GM21423 (cell line): ENCODE measurements around the gene NUDT22.

Experiments
- ATAC-seq: cut with Tn5 transposase; IDR thresholded peaks from one replicate; pipeline ENCODE4 v1.9.1; 2021; ENCODE audit warnings: mild to moderate bottlenecking, moderate library complexity; ENCODE audit not compliant: unreplicated experiment

NUDT22 gene

DNA sequence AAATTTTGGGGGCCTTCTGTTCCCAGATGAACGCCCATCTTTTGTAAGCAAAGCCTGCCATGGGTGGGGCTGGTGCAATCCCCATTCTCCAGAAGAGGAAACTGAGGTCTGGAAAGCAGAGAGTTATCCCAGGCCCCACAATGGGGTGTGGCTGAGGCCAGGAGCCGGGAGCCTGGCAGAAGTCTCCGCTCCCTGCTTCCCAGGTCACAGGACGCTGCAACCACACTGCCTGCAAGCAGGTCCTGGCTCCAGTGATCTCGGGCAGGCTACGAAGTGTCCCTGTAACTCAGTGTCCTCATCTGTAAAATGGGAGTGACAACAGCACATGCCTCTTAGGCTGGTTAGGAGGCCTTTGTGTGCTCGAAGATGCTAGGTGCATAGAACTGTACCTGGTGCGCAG lies 27.0 kb downstream of the NUDT22 start:
- no peak for ATAC-seq

DNA sequence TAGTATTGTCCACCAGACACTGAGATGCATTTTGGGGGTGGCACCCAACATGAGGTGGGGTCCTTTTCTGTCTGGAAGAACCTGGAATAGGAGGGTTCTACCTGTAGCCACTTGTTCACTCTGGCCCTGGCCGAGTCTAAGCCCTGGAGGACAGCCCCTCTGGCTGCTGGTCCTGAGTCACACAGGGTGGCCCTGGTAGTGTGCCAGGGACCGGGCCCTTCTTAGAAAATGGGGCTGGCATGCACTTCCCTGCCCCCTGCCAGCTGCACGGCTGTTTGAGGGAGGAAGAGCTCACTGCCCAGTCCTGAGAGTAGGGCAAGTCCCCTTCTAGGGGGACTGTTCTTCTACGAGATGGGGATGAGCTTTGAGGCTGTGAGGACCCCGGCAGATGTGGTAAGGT lies 27.4 kb downstream of the NUDT22 start:
- no peak for ATAC-seq

DNA sequence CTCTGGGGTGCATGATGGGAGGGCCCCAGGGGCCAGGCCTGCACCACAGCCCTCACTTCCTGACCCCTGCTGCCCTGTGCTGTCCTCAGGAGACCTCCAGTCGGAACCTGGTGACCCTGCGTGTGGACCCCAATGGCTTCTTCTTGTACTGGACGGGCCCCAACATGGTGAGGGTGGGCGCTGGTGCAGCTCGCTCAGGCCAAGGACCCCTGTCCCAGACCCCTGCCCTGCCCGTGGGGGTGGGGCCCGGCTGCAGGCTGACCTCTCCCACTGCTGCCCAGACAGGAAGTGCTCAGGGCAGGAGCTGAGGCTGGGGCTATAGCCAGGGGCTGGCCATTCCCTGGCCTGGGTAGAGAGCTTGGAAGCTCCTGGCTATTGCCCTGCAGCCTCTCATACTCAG lies 28.3 kb downstream of the NUDT22 start:
- ATAC-seq, result no peak

DNA sequence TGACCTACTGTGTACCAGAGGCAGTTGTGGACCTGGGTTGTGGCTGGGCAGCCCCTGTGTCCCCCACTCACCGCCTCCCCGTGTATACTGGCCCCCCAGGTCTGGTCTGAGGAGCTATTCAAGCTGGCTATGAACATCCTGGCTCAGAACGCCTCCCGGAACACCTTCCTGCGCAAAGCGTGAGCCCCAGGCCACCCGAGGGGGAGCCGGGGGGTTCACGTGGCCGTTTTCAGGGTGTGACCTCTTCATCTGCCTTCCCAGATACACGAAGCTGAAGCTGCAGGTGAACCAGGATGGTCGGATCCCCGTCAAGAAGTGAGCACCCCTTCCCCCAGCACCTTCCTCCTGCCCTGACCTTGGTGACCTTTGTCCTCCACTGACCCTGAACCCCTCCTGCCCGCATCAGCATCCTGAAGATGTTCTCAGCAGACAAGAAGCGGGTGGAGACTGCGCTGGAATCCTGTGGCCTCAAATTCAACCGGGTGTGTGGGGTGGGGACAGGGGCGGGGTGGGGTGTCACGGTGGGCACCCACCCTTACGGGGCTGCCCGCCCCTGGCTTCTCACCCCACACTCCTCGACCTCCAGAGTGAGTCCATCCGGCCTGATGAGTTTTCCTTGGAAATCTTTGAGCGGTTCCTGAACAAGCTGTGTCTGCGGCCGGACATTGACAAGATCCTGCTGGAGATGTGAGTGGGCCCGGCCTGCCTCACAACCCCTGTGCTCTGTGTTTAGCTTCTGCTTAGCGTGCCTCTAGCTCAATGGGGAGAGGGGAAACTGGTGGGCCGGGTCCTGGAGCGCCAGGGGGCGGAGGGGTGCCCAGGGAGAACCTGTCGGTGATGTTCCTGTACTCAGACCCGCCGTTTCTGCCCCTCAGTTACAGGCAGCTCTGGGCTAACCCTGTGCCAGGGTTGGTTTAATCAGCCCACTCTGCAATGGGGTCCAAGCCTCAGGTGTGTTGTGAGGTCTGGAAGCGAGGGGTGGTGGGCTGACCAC lies 29.4 kb downstream of the NUDT22 start:
- no peak for ATAC-seq

DNA sequence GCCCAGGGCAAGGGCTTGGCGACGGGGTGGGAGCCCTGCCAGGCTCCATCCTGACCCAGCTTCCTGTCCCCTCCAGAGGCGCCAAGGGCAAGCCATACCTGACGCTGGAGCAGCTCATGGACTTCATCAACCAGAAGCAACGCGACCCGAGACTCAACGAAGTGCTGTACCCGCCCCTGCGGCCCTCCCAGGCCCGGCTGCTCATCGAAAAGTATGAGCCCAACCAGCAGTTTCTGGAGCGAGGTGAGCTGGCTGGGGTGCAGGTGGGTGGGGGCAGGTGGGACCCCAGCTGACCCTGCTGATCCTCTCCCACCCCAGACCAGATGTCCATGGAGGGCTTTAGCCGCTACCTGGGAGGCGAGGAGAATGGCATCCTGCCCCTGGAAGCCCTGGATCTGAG lies 30.2 kb downstream of the NUDT22 start:
- no peak for ATAC-seq

DNA sequence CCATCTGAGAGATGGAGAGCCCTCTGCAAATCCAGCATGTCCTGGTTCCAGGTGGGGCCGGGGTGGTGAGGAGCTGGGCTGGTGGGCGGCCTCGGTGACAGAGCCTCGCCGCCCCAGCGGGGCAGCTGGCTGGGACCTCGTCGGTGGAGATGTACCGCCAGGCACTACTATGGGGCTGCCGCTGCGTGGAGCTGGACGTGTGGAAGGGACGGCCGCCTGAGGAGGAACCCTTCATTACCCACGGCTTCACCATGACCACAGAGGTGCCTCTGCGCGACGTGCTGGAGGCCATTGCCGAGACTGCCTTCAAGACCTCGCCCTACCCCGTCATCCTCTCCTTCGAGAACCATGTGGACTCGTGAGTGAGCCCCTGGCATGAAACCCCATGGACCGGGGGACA lies 32.3 kb downstream of the NUDT22 start:
- no peak for ATAC-seq

DNA sequence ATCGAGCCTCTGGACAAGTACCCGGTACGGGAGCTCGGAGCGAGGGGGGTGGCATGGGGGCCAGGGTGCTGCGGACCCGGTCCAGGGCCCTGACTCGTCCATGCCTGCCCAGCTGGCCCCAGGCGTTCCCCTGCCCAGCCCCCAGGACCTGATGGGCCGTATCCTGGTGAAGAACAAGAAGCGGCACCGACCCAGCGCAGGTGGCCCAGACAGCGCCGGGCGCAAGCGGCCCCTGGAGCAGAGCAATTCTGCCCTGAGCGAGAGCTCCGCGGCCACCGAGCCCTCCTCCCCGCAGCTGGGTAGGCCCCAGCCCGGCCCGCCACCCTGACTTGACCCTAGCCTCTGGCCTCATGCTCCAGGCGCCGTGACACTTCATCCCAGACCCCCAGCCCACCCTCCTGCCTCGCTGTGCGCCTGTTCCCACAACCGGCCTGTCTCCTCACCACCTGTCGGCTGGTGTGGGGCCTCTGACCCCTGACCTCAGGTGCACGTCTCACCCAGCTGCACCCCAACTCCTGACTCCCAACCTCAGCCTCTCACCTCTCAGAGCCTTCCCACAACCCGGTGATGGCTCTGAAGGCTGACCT lies 33.0 kb downstream of the NUDT22 start:
- no peak for ATAC-seq

DNA sequence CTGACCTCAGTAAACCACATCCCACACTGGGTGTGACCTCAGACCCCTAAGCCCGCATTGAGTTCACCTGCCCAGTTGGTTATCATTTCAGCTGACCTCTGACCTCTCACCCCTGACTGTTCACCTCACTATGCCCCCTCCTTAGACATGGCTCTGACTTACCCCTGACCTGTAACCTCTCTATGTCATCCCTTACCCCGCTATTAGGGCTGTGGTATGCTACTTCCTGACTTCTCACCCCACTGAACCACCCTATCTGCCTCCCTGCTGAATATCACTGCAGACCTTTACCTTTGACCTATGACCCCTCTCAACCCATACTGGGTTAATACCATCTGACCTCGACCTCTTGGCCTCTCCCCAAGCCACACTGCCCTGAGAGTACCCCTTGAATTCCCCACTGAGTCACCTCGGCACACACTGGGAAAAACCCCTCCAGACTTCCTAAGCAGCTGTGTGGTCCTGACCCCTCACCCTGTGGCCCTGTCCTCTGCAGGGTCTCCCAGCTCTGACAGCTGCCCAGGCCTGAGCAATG lies 33.5 kb downstream of the NUDT22 start:
- no peak for ATAC-seq

DNA sequence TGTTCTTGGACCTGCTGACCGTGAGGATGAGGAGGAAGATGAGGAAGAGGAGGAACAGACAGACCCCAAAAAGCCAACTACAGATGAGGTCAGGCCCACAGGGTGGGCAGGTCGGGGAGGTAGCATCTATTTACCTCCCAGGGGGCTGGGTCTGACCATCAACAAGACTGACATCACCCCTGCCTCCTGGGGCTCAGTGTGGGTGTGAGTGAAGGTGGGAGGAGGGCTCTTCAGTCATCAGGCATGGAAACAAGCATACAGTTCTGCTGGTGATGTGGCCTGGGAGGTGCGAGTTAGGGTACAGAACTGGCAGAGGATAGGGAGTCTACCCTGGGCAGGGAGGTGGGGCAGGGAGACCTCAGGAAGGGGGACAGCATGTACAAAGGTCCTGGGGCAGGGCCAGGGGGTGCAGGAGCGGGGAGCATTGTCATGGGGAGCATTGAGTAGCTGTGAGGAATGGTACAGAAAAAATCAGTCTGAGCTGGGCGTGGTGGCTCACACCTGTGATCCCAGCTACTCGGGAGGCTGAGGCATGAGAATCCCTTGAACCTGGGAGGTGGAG lies 34.2 kb downstream of the NUDT22 start:
- no peak for ATAC-seq

DNA sequence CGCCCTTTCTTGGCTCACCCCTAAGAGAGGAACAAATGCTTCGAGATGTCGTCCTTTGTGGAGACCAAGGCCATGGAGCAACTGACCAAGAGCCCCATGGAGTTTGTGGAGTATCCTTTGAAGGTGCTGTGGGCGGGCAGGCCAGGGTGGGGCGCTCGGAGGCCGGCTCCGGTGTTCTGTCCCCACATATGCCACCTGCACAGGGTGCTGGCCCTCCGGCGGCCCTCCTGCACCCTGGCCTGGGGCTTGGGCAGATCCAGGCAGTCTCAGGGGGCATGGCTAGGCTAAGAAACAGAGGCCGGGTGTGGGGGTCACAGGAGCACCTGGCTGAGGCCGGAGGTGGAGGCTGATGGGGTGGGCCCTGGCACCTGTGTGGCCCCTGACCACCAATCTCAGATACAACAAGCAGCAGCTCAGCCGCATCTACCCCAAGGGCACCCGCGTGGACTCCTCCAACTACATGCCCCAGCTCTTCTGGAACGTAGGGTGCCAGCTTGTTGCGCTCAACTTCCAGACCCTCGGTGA lies 35.5 kb downstream of the NUDT22 start:
- no peak for ATAC-seq

DNA sequence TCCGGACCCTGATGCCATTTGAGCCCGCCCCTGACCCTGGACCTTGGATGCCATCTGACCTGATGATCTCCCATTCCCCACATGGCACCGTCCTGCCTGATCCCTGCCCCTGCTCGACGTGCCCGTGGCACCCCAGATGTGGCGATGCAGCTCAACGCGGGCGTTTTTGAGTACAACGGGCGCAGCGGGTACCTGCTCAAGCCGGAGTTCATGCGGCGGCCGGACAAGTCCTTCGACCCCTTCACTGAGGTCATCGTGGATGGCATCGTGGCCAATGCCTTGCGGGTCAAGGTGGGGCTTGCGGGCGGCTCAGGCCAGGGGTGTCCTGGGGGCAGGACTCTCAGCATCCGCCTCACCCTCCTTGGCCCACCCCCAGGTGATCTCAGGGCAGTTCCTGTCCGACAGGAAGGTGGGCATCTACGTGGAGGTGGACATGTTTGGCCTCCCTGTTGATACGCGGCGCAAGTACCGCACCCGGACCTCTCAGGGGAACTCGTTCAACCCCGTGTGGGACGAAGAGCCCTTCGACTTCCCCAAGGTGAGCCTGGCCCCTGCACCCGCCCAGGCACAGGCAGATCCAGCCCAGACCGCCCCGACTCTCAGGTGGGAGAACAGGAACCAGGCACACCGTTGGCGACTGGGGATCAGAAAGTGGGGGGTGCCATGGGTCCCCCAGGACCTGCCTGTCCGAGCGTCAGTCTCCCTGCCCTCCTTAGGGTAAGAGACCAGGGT lies 36.4 kb downstream of the NUDT22 start:
- ATAC-seq, result no peak

DNA sequence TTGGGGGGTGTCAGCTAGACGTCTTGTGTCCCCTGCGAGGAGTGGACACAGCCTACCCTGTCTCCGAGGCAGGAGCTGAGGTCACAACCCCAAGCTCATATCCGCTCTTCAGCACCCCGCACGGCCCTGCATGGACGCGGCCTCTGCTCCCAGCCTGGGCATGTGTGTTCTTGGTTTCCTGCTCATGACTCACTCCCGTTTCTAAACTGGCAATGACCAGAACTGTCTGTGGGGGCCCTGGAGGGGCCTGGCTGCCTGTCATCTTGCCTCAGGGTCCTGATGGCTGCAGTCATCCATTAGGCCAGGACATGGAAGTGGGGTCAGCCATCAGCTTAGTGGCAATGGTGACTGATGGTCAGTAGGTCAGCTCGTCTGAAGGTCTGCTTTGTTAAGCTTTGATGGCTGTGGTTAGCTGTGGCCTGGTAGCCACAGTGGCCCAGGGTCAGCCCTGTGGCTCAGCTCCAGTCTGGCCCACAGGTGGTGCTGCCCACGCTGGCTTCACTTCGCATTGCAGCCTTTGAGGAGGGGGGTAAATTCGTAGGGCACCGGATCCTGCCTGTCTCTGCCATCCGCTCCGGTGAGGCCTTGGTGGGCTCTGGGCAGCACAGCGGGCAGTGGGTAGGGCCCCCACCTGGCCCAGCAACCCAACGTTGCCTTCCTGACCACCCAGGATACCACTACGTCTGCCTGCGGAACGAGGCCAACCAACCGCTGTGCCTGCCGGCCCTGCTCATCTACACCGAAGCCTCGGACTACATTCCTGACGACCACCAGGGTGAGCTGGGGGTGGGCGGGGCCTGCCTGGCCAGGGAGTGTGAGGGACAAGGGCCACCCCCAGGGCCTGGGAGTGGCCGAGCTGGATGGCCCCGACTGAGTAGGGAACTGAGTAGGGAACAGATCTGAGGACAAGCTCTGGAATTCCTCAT lies 37.2 kb downstream of the NUDT22 start:
- ATAC-seq, result no peak

DNA sequence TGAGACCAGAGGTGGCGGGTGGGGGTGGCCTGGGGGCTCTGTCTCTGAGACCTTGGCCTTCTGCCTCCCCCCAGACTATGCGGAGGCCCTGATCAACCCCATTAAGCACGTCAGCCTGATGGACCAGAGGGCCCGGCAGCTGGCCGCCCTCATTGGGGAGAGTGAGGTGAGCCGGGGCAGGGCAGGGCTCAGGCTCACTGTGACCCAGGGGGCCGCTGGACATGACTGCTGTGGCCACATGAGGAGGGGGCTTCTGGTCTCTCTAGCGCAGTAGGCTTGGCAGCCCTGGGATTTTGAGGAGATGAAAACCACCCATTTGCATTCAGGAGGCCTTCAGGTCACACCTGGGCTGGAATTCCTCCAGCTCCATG lies 37.9 kb downstream of the NUDT22 start:
- no peak for ATAC-seq

DNA sequence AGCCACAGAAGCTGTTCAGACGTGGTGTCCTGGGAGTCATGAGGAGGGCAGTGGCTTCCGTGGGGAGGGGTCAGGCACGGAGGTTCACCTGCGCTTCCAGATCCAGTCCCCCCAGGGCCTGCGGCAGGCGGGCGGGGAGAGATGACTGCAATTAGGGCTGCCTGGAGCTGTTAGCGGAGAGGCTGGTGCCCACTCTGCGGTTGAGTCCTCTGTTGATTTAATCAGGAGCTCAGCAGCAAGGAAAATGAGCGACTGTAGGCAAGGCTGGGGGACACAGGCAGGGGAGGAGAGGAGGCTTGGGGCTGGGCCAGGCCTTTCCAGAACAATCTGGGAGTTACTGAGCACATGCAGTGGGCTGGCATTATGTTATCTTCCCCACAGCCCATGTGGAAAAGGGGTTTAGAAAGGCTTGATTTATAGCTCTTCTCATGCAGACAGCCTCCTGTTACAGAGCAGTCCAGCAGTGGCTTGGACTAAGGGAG lies 38.3 kb downstream of the NUDT22 start:
- no peak for ATAC-seq

DNA sequence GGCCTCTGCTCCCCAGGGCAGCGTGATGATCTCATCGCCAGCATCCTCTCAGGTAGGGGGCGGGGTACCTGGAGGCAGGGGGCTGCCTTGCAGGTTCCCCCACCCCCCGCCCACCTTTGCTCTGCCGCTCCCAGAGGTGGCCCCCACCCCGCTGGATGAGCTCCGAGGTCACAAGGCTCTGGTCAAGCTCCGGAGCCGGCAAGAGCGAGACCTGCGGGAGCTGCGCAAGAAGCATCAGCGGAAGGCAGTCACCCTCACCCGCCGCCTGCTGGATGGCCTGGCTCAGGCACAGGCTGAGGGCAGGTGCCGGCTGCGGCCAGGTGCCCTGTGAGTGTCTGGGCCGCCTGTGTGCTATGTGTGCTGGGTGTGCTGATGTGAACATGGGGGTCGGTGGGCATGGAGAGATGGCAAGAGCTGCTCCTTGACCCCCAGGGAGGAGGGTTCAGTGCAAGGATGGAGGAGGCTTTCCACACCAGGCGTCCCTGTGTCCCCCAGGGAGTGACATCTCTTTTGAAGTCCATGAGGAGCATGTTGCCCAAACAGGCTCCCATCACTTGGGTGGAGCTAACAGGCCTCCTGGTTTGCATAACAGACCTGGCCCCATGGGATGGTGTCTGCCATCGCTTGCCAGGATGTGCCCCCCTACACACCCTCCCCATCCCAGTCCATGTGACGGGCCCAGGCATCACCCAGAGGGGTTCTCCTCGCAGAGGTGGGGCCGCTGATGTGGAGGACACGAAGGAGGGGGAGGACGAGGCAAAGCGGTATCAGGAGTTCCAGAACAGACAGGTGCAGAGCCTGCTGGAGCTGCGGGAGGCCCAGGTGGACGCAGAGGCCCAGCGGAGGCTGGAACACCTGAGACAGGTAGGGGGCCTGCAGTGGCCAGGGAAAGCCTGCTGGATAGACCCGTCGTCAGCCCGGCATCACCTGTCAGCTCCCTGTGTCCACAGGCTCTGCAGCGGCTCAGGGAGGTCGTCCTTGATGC lies 39.4 kb downstream of the NUDT22 start:
- ATAC-seq, result no peak

DNA sequence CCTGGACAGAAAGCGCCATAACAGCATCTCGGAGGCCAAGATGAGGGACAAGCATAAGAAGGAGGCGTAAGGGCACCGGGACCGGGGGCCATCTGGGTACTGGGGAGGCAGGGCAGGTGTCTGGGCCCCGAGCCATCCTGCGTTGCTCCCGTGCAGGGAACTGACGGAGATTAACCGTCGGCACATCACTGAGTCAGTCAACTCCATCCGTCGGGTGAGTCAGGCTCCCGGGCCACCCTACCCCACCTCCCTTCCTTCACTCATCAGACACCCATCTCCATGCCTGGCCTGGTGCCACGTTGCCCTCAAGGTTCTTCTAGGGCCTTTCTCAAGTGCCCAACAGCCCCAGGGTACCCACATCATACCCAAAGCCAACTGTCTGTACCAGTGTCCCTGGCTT lies 40.3 kb downstream of the NUDT22 start:
- ATAC-seq, result no peak

DNA sequence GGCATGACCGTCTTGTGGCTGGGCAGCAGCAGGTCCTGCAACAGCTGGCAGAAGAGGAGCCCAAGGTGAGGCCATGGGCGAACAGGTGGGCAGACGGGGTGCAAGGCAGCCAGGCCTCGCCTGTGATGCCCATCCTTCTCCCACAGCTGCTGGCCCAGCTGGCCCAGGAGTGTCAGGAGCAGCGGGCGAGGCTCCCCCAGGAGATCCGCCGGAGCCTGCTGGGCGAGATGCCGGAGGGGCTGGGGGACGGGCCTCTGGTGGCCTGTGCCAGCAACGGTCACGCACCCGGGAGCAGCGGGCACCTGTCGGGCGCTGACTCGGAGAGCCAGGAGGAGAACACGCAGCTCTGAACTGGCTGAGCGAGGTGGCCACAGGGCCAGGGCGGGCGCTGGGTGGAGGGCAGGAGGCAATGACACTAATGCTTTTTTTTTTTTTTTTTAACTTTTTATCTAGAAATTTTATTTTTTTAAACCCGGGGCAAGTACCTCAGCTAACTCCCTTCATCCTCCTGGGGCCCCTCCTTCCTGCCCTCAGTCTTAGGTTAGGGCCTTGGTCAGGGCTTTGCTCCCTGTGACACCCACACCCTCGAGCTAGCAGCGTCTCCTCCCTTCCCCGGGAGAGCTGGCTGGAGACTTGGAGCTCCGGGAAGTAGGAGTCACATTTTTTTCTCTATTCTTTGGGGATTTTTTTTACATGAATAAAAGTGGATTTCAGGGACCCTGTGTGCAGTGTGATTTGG lies 41.3 kb downstream of the NUDT22 start:
- ATAC-seq, result no peak
